Measurements from ENCODE around the gene KRT6C. TPM values are rescaled to one million over a fixed set of nuclear protein-coding genes. Genes with fewer than 3 reads are reported as not detected.

The KRT6C gene
- total and polyA plus RNA-seq, 2 experiments from 2014 or later, result not detected

- no peaks in the 10 kb centered on the region for H3K79me2 ChIP-seq (ENCODE audit: insufficient read depth)
- no peaks in the 10 kb centered on the region for H3K9me2 ChIP-seq (ENCODE audit: insufficient read depth)
- WGBS, 2 experiments (ENCODE audit: low coverage in 1 of 2, low lambda C conversion rate in 2 of 2, missing lambda C conversion rate in 2 of 2), result 38% methylated on average over 1 of the region's 1 CpG
- peaks cover 4% of the 10 kb centered on the region for H3K9me3 ChIP-seq (ENCODE audit: low read depth)
- H4K20me1 ChIP-seq (ENCODE audit: insufficient read depth), result no peaks in the 10 kb centered on the region
- no peak overlapping the region for H3K4me2 ChIP-seq (ENCODE audit: unreplicated experiment)
- no peak overlapping the region for H3K4me3 ChIP-seq
- in situ Hi-C loops (cut with MboI), result no loop called here
- no peak overlapping the region for H2AFZ ChIP-seq
- no peak overlapping the region for H3K27ac ChIP-seq
- H3K36me3 ChIP-seq (ENCODE audit: low read depth), result no peaks in the 10 kb centered on the region
- TF ChIP-seq EZH2 (IDR thresholded peaks at IDR 0.05; ENCODE audit: insufficient read depth, poor library complexity, severe bottlenecking) (no peak), EZH2phosphoT487 (IDR thresholded peaks at IDR 0.05; ENCODE audit: insufficient read depth, low read depth) (no peak)
- H3K4me1 ChIP-seq (ENCODE audit: insufficient read depth), result no peaks in the 10 kb centered on the region
- peaks cover 49% of the 10 kb centered on the region for H3K27me3 ChIP-seq (replicated peaks; ENCODE audit: insufficient read depth)
- H3K9ac ChIP-seq, result no peak overlapping the region
- DNase-seq, result no peak
- no peaks in the 10 kb centered on the region for H3F3A ChIP-seq (ENCODE audit: insufficient read depth)
Observed at GRCh38 chr12:52487211-52487610, 13.6 kb upstream of the KRT6C start.

DNA sequence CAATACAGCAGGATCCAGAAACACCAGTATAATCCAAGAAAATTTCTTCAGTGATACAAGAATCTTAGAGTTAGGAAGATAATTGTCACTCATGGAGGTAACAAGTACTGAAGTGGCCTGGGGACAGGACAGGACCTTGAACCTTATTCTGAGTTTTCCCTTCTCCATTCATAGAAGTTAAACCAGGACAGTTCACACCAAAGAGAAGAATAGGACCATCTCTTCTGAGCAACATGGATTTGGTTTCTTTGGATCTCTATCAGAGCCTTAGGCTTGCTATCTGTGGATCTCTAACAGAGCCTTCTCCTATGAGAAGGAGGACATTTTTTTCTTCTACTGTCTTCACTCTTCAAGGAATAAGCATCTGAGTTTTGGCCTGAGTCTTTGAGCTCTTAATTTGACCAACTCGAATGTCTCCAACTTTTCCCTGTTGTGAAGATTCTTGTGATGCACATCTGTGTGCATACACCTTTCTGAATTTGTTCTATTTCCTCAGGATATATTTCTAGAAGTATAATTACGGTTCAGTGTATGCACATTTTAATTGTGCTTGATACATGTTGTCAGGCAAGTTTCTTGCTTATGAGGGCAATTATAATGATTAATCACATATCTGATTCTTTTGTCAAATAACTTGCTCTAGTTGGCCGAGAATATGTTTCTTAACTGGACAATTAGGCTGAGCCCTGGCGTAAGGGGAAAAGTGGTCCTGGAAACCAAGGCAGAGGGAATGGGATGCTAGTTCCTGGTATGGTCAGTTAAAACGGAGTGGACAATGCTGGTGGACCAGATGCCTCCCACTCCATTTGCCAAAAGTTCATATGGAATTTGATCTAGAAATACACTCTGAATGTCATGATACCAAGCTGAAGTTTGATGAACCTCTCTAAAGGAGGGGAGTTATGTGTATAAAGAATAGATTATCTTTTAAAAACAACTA is 12.8 kb upstream of the KRT6C start:
- no peaks in the 10 kb centered on the region for H3K4me1 ChIP-seq (ENCODE audit: insufficient read depth)
- TF ChIP-seq EZH2 (IDR thresholded peaks at IDR 0.05; ENCODE audit: insufficient read depth, poor library complexity, severe bottlenecking) (no peak), EZH2phosphoT487 (IDR thresholded peaks at IDR 0.05; ENCODE audit: insufficient read depth, low read depth) (no peak)
- H4K20me1 ChIP-seq (ENCODE audit: insufficient read depth), result no peaks in the 10 kb centered on the region
- H3K27me3 ChIP-seq (replicated peaks; ENCODE audit: insufficient read depth), result peaks cover 49% of the 10 kb centered on the region
- H3F3A ChIP-seq (ENCODE audit: insufficient read depth), result no peaks in the 10 kb centered on the region
- WGBS, 2 experiments (ENCODE audit: low coverage in 1 of 2, low lambda C conversion rate in 2 of 2, missing lambda C conversion rate in 2 of 2), result 52 to 55% methylated on average over 5 of the region's 5 CpGs
- DNase-seq, result no peak
- H3K9me3 ChIP-seq (ENCODE audit: low read depth), result peaks cover 4% of the 10 kb centered on the region
- H3K9ac ChIP-seq, result no peak overlapping the region
- H3K27ac ChIP-seq, result no peak overlapping the region
- H3K9me2 ChIP-seq (ENCODE audit: insufficient read depth), result no peaks in the 10 kb centered on the region
- no peak overlapping the region for H3K4me3 ChIP-seq
- H2AFZ ChIP-seq, result no peak overlapping the region
- H3K4me2 ChIP-seq (ENCODE audit: unreplicated experiment), result no peak overlapping the region
- in situ Hi-C loops (cut with MboI), result no loop called here
- no peaks in the 10 kb centered on the region for H3K36me3 ChIP-seq (ENCODE audit: low read depth)
- H3K79me2 ChIP-seq (ENCODE audit: insufficient read depth), result no peaks in the 10 kb centered on the region

DNA sequence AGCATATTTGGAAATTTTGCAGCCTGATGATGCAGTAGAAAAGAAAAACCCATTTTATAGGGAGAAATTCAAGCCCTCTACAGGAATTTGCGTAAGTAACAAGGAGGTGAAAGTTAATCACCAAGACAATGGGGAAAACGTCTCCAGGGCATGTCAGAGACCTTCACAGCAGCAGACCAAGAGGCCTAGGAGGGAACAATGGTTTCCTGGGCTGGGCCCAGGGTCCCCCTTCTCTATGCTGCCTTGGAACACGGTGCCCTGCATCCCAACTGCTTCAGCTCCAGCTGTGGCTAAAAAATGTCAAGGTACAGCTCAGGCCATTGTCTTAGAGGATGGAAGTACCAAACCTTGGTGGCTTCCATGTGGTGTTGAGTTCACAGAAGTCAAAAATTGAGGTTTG is 6.5 kb upstream of the KRT6C start:
- Histone ChIP-seq H4K20me1 (ENCODE audit: insufficient read depth) (no peaks in the 10 kb centered on the region), H3K79me2 (ENCODE audit: insufficient read depth) (no peaks in the 10 kb centered on the region), H3K9me3 (ENCODE audit: low read depth) (peaks cover 4% of the 10 kb centered on the region), H2AFZ (no peak overlapping the region), H3K4me1 (ENCODE audit: insufficient read depth) (no peaks in the 10 kb centered on the region), H3F3A (ENCODE audit: insufficient read depth) (no peaks in the 10 kb centered on the region), H3K4me3 (no peak overlapping the region), H3K4me2 (ENCODE audit: unreplicated experiment) (no peak overlapping the region), H3K9me2 (ENCODE audit: insufficient read depth) (no peaks in the 10 kb centered on the region), H3K9ac (no peak overlapping the region), H3K36me3 (ENCODE audit: low read depth) (no peaks in the 10 kb centered on the region), H3K27ac (no peak overlapping the region), H3K27me3 (replicated peaks; ENCODE audit: insufficient read depth) (peaks cover 45% of the 10 kb centered on the region)
- no peak for DNase-seq
- in situ Hi-C loops (cut with MboI), result no loop called here
- no peak for TF ChIP-seq EZH2phosphoT487 (IDR thresholded peaks at IDR 0.05; ENCODE audit: insufficient read depth, low read depth)
- no peak for TF ChIP-seq EZH2 (IDR thresholded peaks at IDR 0.05; ENCODE audit: insufficient read depth, poor library complexity, severe bottlenecking)
- WGBS, 2 experiments (ENCODE audit: low coverage in 1 of 2, low lambda C conversion rate in 2 of 2, missing lambda C conversion rate in 2 of 2), result 39 to 50% methylated on average over 3 of the region's 3 CpGs

DNA sequence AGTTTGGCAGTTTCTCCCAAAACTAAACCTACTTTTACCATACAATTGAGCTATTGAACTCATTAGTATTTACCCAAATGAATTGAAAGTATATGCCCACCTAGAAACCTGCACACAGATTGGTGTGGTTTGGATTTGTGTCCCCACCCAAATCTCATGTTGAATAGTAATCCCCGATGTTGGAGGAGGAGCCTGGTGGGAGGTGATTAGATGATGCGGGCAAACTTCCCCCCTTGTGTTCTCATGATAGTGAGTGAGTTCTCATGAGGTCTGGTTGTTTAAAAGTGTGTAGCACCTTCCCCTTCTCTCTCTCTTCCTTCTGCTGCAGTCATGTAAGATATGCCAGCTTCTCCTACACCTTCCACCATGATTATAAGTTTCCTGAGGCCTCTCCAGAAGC is 4.0 kb upstream of the KRT6C start:
- TF ChIP-seq EZH2 (IDR thresholded peaks at IDR 0.05; ENCODE audit: insufficient read depth, poor library complexity, severe bottlenecking) (no peak), EZH2phosphoT487 (IDR thresholded peaks at IDR 0.05; ENCODE audit: insufficient read depth, low read depth) (no peak)
- no peak overlapping the region for H3K4me2 ChIP-seq (ENCODE audit: unreplicated experiment)
- H3K9ac ChIP-seq, result no peak overlapping the region
- in situ Hi-C loops (cut with MboI), result no loop called here
- no peak overlapping the region for H3K4me3 ChIP-seq
- no peaks in the 10 kb centered on the region for H4K20me1 ChIP-seq (ENCODE audit: insufficient read depth)
- DNase-seq, result no peak
- H3K9me3 ChIP-seq (ENCODE audit: low read depth), result no peaks in the 10 kb centered on the region
- no peaks in the 10 kb centered on the region for H3K4me1 ChIP-seq (ENCODE audit: insufficient read depth)
- WGBS, 2 experiments (ENCODE audit: low coverage in 1 of 2, low lambda C conversion rate in 2 of 2, missing lambda C conversion rate in 2 of 2), result 48 to 64% methylated on average over 2 of the region's 2 CpGs
- no peak overlapping the region for H2AFZ ChIP-seq
- no peaks in the 10 kb centered on the region for H3K79me2 ChIP-seq (ENCODE audit: insufficient read depth)
- H3K36me3 ChIP-seq (ENCODE audit: low read depth), result no peaks in the 10 kb centered on the region
- H3K9me2 ChIP-seq (ENCODE audit: insufficient read depth), result no peaks in the 10 kb centered on the region
- H3F3A ChIP-seq (ENCODE audit: insufficient read depth), result no peaks in the 10 kb centered on the region
- no peak overlapping the region for H3K27ac ChIP-seq
- peaks cover 25% of the 10 kb centered on the region for H3K27me3 ChIP-seq (replicated peaks; ENCODE audit: insufficient read depth)
